CD4-positive, alpha-beta T cell treated with Interleukin-6 at 100 ng/mL for 8 hours (primary cell): ENCODE data around the gene HENMT1.
"Not testable (repeated sequence)": the region's sequence is repeated elsewhere in the genome, so short reads cannot be mapped to it uniquely, and the experiment has no call there.

Experiments used
- DNase-seq: peaks from one replicate; pipeline ENCODE4 v3.0.0-alpha.2; 2020; ENCODE audit warnings: mixed read lengths, low spot score

HENMT1 gene

GRCh38 chr1:108671143-108671542 lies 10.2 kb upstream of the HENMT1 start:
- no peak for DNase-seq

- no peak for DNase-seq
Observed at GRCh38 chr1:108670131-108670773, 9.4 kb upstream of the HENMT1 start.

- DNase-seq = no peak
Observed at GRCh38 chr1:108669679-108670078, 8.8 kb upstream of the HENMT1 start.

- DNase-seq = no peak
Observed at GRCh38 chr1:108668777-108669176, 7.9 kb upstream of the HENMT1 start.

GRCh38 chr1:108667422-108667821 lies 6.5 kb upstream of the HENMT1 start:
- not testable (repeated sequence) for DNase-seq

- no peak for DNase-seq
Observed at GRCh38 chr1:108665771-108666170, 4.9 kb upstream of the HENMT1 start.

- no peak for DNase-seq
Observed at GRCh38 chr1:108665067-108665466, 4.2 kb upstream of the HENMT1 start.

- DNase-seq = no peak
Observed at GRCh38 chr1:108664481-108664880, 3.6 kb upstream of the HENMT1 start.

- no peak for DNase-seq
Observed at GRCh38 chr1:108663074-108663473, 2.2 kb upstream of the HENMT1 start.

- no peak for DNase-seq
Observed at GRCh38 chr1:108657356-108658080, 3.4 kb downstream of the HENMT1 start.

GRCh38 chr1:108653431-108654105 lies 7.3 kb downstream of the HENMT1 start:
- DNase-seq = no peak

GRCh38 chr1:108646648-108647269 lies 14.1 kb downstream of the HENMT1 start:
- DNase-seq = peak; percentile 84

GRCh38 chr1:108646265-108646647 lies 14.6 kb downstream of the HENMT1 start:
- DNase-seq = no peak

- DNase-seq = peak; percentile 9
Observed at GRCh38 chr1:108645564-108646184, 15.2 kb downstream of the HENMT1 start.

GRCh38 chr1:108644984-108645383 lies 15.9 kb downstream of the HENMT1 start:
- DNase-seq = peak; percentile 70

- peak; percentile 77 for DNase-seq
Observed at GRCh38 chr1:108643492-108644335, 17.2 kb downstream of the HENMT1 start.

GRCh38 chr1:108640863-108641262 lies 20.0 kb downstream of the HENMT1 start:
- not testable (repeated sequence) for DNase-seq

GRCh38 chr1:108639899-108640560 lies 20.9 kb downstream of the HENMT1 start:
- DNase-seq = peak; percentile 32

GRCh38 chr1:108636876-108637275 lies 24.0 kb downstream of the HENMT1 start:
- no peak for DNase-seq

- DNase-seq = no peak
Observed at GRCh38 chr1:108634521-108634920, 26.4 kb downstream of the HENMT1 start.

- DNase-seq = no peak
Observed at GRCh38 chr1:108628665-108629064, 32.2 kb downstream of the HENMT1 start.
